ENCODE results near the gene SRGAP1.

DNA sequence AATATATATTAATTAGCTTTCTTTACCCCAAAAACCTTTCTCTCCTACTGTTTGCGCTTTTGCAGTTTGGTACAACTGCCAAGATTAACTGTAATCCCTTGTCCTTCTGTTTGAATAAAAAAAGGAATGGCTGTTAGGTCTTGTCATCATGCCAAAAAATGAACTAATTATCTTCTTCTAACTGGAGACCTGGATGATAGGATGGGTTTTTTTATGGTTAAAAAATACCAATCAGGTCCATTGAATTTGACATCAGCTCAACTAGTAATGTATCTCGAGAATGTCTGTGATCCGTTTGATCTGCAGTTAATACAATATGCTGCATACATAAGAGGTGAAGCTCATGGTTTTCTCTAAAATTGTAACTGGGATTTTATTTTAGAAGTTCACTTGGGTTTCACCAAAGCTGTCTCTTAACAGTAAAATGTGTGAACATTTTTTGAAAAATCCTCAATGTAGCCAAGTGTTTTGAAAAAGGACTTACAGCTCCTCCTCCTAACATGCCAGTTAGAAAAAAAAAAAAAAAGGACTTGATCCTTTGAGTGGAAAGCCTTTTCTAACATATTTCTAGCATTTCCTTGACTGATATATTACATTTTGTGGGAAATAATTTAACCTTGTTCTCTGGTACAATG, 96.8 kb downstream of the SRGAP1 start:
- TF ChIP-seq, protein P1, sequence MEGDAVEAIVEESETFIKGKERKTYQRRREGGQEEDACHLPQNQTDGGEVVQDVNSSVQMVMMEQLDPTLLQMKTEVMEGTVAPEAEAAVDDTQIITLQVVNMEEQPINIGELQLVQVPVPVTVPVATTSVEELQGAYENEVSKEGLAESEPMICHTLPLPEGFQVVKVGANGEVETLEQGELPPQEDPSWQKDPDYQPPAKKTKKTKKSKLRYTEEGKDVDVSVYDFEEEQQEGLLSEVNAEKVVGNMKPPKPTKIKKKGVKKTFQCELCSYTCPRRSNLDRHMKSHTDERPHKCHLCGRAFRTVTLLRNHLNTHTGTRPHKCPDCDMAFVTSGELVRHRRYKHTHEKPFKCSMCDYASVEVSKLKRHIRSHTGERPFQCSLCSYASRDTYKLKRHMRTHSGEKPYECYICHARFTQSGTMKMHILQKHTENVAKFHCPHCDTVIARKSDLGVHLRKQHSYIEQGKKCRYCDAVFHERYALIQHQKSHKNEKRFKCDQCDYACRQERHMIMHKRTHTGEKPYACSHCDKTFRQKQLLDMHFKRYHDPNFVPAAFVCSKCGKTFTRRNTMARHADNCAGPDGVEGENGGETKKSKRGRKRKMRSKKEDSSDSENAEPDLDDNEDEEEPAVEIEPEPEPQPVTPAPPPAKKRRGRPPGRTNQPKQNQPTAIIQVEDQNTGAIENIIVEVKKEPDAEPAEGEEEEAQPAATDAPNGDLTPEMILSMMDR (IDR thresholded peaks at IDR 0.05; ENCODE audit: poor library complexity, severe bottlenecking) = no peak
- TF ChIP-seq, protein P2, sequence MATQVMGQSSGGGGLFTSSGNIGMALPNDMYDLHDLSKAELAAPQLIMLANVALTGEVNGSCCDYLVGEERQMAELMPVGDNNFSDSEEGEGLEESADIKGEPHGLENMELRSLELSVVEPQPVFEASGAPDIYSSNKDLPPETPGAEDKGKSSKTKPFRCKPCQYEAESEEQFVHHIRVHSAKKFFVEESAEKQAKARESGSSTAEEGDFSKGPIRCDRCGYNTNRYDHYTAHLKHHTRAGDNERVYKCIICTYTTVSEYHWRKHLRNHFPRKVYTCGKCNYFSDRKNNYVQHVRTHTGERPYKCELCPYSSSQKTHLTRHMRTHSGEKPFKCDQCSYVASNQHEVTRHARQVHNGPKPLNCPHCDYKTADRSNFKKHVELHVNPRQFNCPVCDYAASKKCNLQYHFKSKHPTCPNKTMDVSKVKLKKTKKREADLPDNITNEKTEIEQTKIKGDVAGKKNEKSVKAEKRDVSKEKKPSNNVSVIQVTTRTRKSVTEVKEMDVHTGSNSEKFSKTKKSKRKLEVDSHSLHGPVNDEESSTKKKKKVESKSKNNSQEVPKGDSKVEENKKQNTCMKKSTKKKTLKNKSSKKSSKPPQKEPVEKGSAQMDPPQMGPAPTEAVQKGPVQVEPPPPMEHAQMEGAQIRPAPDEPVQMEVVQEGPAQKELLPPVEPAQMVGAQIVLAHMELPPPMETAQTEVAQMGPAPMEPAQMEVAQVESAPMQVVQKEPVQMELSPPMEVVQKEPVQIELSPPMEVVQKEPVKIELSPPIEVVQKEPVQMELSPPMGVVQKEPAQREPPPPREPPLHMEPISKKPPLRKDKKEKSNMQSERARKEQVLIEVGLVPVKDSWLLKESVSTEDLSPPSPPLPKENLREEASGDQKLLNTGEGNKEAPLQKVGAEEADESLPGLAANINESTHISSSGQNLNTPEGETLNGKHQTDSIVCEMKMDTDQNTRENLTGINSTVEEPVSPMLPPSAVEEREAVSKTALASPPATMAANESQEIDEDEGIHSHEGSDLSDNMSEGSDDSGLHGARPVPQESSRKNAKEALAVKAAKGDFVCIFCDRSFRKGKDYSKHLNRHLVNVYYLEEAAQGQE (IDR thresholded peaks at IDR 0.05; ENCODE audit: borderline replicate concordance) = no peak
- TF ChIP-seq TAF1 (IDR thresholded peaks at IDR 0.05; ENCODE audit: low read depth) (no peak), EZH2 (IDR thresholded peaks at IDR 0.05; ENCODE audit: borderline replicate concordance, insufficient read depth, low read length, poor library complexity, severe bottlenecking) (no peak), EP300 (conservative IDR thresholded peaks at IDR 0.05; ENCODE audit: poor library complexity, severe bottlenecking) (no peak), POLR2AphosphoS5 (IDR thresholded peaks at IDR 0.05) (no peak)

Data from neural cell (in vitro differentiated cells).